ENCODE results near the gene DERA.

GRCh38 chr12:15955281-15955680 is 44.1 kb downstream of the DERA start:
- TF ChIP-seq EZH2 (IDR thresholded peaks at IDR 0.05; ENCODE audit: borderline replicate concordance, low read length), result no peak
- TF ChIP-seq, protein P1, sequence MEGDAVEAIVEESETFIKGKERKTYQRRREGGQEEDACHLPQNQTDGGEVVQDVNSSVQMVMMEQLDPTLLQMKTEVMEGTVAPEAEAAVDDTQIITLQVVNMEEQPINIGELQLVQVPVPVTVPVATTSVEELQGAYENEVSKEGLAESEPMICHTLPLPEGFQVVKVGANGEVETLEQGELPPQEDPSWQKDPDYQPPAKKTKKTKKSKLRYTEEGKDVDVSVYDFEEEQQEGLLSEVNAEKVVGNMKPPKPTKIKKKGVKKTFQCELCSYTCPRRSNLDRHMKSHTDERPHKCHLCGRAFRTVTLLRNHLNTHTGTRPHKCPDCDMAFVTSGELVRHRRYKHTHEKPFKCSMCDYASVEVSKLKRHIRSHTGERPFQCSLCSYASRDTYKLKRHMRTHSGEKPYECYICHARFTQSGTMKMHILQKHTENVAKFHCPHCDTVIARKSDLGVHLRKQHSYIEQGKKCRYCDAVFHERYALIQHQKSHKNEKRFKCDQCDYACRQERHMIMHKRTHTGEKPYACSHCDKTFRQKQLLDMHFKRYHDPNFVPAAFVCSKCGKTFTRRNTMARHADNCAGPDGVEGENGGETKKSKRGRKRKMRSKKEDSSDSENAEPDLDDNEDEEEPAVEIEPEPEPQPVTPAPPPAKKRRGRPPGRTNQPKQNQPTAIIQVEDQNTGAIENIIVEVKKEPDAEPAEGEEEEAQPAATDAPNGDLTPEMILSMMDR (conservative IDR thresholded peaks at IDR 0.05 in 1 of 2, IDR thresholded peaks at IDR 0.05 in 1 of 2; ENCODE audit: extremely low read depth in 1 of 2, insufficient read depth in 1 of 2, low read depth in 1 of 2, low read length in 2 of 2), result no peak

Data from mammary epithelial cell (primary cell).